Ishikawa (cell line): Measurements from ENCODE around the gene CRTC2.
A peak's percentile ranks its signal among the peaks of the same experiment; 100 is the strongest.

ENCODE experiments used
- CEBPB ChIP-seq: IDR thresholded peaks from 2 replicates; pipeline ENCODE4 v1.6.1; 2012
- CREB1 ChIP-seq: IDR thresholded peaks from 2 replicates; pipeline ENCODE4 v1.6.1; 2012; ENCODE audit warnings: low read depth
- EGR1 ChIP-seq: IDR thresholded peaks from 2 replicates; pipeline ENCODE4 v1.6.1; 2012
- EP300 ChIP-seq: IDR thresholded peaks from 2 replicates; pipeline ENCODE4 v1.6.1; 2012; ENCODE audit warnings: borderline replicate concordance
- FOXM1 ChIP-seq: IDR thresholded peaks from 2 replicates; pipeline ENCODE4 v1.6.1; 2012; ENCODE audit warnings: low read depth, borderline replicate concordance
- MAX ChIP-seq: IDR thresholded peaks from 2 replicates; pipeline ENCODE4 v1.6.1; 2012
- NFIC ChIP-seq: IDR thresholded peaks from 2 replicates; pipeline ENCODE4 v1.6.1; 2012
- RAD21 ChIP-seq: IDR thresholded peaks from 2 replicates; pipeline ENCODE4 v1.6.1; 2012; ENCODE audit warnings: low read depth
- REST ChIP-seq: IDR thresholded peaks from 2 replicates; pipeline ENCODE4 v1.6.1; 2012; ENCODE audit warnings: low read depth, mild to moderate bottlenecking
- TAF1 ChIP-seq: IDR thresholded peaks from 2 replicates; pipeline ENCODE4 v1.6.1; 2012; ENCODE audit warnings: low read depth, mild to moderate bottlenecking
- TCF12 ChIP-seq: IDR thresholded peaks from 2 replicates; pipeline ENCODE4 v1.6.1; 2012; ENCODE audit warnings: low read depth
- TEAD4 ChIP-seq: IDR thresholded peaks from 2 replicates; pipeline ENCODE4 v1.6.1; 2012
- USF1 ChIP-seq: IDR thresholded peaks from 2 replicates; pipeline ENCODE4 v1.6.1; 2012
- YY1 ChIP-seq: IDR thresholded peaks from 2 replicates; pipeline ENCODE4 v1.6.1; 2012; ENCODE audit warnings: low read depth
- ZBTB7A ChIP-seq: IDR thresholded peaks from 2 replicates; pipeline ENCODE4 v1.6.1; 2012; ENCODE audit warnings: low read depth

Gene CRTC2

GRCh38 chr1:153991806-153992205 lies 33.4 kb upstream of the CRTC2 start:
- TF ChIP-seq CREB1 (no peak), TCF12 (no peak), ZBTB7A (no peak), TEAD4 (no peak), YY1 (no peak), FOXM1 (no peak), MAX (no peak)

- TF ChIP-seq EGR1 (no peak), NFIC (no peak), TAF1 (no peak), YY1 (no peak), CREB1 (no peak), TCF12 (no peak), ZBTB7A (no peak), TEAD4 (no peak), REST (no peak), RAD21 (no peak), FOXM1 (no peak), EP300 (no peak), MAX (no peak), CEBPB (no peak), USF1 (no peak)
These were observed 32.8 kb upstream of the CRTC2 start for GRCh38 chr1:153991151-153991630.

GRCh38 chr1:153990468-153991150 lies 32.2 kb upstream of the CRTC2 start, which contains the start of gene RPS27:
RPS27 (plus strand) TSS chr1:153990762; CDS start chr1:153990797, 35 bp downstream.
- TF ChIP-seq YY1: peak; percentile 99
- TF ChIP-seq EP300: peak; percentile 24; the same call in 1 of the 2 replicates
- TF ChIP-seq RAD21: no peak
- TF ChIP-seq REST: no peak
- TF ChIP-seq EGR1: peak; percentile 90
- TF ChIP-seq TAF1: peak; percentile 96
- no peak for TF ChIP-seq FOXM1
- TF ChIP-seq USF1: peak; percentile 39; the same call in 1 of the 2 replicates
- TF ChIP-seq CEBPB: 0 out of 2 replicates have a peak, but pooled peaks have one; percentile 40
- TF ChIP-seq MAX: peak; percentile 86
- TF ChIP-seq CREB1: peak; percentile 93
- 0 out of 2 replicates have a peak, but pooled peaks have one; percentile 46 for TF ChIP-seq ZBTB7A
- TF ChIP-seq TEAD4: peak; percentile 49
- no peak for TF ChIP-seq NFIC
- peak; percentile 66 for TF ChIP-seq TCF12

- TF ChIP-seq TCF12 (no peak), REST (no peak), TEAD4 (no peak), TAF1 (no peak), RAD21 (no peak), EP300 (no peak), ZBTB7A (no peak), YY1 (no peak), FOXM1 (no peak), CREB1 (no peak), NFIC (no peak), CEBPB (no peak), EGR1 (no peak), USF1 (no peak), MAX (no peak)
These were observed 29.2 kb upstream of the CRTC2 start for GRCh38 chr1:153987621-153988020.
